ENCODE measurements around the gene NUP93. TPM values are rescaled to one million over a fixed set of nuclear protein-coding genes. Genes with fewer than 3 reads are reported as not detected.

Gene NUP93
- total RNA-seq, 1 donor from 2014 or later = 60.2 TPM

DNA sequence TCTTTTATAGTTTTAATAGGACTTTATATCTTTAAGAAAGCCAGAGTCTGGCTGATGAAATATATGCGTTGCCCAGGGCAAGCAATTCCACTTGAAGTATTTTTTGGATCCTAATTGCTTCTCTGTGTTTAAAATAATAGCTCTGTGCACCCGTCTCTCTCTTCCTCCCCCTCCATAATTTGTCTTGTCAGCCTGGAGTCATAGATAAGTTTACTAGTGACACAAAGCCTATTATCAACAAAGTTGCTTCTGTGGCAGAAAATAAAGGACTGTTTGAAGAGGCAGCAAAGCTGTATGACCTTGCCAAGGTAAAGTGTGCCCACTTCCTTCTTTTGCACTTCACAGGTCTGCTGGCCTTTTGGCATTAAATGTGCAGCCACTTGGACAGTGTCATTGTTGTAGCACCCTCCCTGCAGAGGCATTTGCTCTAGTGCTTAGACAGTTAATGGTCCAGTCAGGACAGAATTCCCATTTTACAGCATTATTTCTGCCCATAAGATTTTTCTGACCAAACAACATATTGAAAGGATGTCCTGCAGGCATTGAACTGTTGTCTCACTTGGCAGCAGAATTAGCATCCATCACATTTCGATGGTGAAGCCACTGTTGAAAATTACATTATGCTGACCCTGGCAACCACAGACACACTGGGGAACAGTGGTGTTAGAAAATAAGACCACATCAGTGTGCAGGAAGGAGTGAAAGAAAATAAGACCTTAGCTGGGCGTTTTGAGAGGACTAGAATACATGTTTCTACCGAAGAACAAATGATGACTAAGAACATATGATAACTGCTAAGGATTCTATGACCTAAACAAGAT is 106.7 kb downstream of the NUP93 start:
- H3K4me3 ChIP-seq (ENCODE audit: low read depth, low read length) = no peak overlapping the region
- TF ChIP-seq, protein P1, sequence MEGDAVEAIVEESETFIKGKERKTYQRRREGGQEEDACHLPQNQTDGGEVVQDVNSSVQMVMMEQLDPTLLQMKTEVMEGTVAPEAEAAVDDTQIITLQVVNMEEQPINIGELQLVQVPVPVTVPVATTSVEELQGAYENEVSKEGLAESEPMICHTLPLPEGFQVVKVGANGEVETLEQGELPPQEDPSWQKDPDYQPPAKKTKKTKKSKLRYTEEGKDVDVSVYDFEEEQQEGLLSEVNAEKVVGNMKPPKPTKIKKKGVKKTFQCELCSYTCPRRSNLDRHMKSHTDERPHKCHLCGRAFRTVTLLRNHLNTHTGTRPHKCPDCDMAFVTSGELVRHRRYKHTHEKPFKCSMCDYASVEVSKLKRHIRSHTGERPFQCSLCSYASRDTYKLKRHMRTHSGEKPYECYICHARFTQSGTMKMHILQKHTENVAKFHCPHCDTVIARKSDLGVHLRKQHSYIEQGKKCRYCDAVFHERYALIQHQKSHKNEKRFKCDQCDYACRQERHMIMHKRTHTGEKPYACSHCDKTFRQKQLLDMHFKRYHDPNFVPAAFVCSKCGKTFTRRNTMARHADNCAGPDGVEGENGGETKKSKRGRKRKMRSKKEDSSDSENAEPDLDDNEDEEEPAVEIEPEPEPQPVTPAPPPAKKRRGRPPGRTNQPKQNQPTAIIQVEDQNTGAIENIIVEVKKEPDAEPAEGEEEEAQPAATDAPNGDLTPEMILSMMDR (IDR thresholded peaks at IDR 0.05; ENCODE audit: insufficient read depth, low read length, poor library complexity, severe bottlenecking) = no peak
- no peaks in the 10 kb centered on the region for H3K36me3 ChIP-seq (ENCODE audit: control insufficient read depth, insufficient read depth, low read length)
- H3K27me3 ChIP-seq (ENCODE audit: control insufficient read depth, insufficient read depth, low read length) = no peaks in the 10 kb centered on the region
- DNase-seq (ENCODE audit: low read depth) = no peak

DNA sequence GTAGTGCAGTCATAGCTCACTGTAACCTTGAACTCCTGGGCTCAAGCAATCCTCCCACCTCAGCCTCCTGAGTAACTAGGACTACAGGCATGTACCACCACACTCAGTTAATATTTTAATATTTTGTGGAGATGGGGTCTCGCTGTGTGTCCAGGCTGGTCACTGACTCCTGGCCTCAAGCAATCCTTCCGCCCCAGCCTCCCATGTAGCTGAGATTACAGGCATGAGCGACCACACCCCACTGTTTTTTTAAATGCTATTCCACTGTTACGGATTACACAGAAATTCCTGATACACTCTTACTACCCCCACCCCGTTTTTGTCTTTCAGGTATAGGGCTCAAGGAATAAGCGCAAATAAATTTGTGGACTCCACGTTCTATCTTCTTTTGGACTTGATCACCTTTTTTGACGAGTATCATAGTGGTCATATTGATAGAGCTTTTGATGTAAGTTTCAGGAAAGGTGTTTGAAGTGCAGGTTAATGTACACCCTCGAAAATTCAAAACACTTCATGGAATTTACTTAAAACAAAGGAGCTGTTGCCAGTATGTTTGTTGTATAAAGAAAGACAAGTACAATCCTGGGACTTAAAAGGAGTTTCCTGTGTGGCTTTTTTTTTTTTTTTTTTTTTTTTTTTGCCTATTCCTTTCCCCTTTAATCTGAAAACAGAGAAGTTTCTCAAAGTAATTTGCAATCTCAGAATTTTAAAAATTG is 108.9 kb downstream of the NUP93 start:
- no peak overlapping the region for H3K4me3 ChIP-seq (ENCODE audit: low read depth, low read length)
- H3K36me3 ChIP-seq (ENCODE audit: control insufficient read depth, insufficient read depth, low read length) = no peaks in the 10 kb centered on the region
- DNase-seq (ENCODE audit: low read depth) = no peak
- TF ChIP-seq, protein P1 (IDR thresholded peaks at IDR 0.05; ENCODE audit: insufficient read depth, low read length, poor library complexity, severe bottlenecking) = no peak
- H3K27me3 ChIP-seq (ENCODE audit: control insufficient read depth, insufficient read depth, low read length) = no peaks in the 10 kb centered on the region

DNA sequence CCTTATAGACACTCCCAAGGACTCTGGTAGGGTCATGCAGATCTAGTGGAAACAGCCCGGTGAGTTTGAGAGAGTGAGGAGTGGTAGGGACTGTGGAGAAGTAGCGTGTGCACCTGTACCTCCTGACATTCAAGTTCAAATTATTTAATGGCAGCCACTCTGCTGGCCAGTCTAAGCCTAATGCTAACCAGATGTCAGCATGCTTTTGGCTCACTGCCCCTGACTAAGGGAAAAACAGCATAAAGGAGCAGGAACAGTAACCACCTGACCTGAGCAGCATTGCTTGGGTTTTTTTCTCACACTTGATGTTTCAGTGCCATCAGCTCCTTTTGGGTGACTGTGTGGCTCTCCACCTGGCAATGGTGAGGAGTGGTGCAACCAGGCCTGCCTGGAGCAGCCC is 111.3 kb downstream of the NUP93 start:
- TF ChIP-seq, protein P1 (IDR thresholded peaks at IDR 0.05; ENCODE audit: insufficient read depth, low read length, poor library complexity, severe bottlenecking) = no peak
- Histone ChIP-seq H3K36me3 (ENCODE audit: control insufficient read depth, insufficient read depth, low read length) (no peaks in the 10 kb centered on the region), H3K27me3 (ENCODE audit: control insufficient read depth, insufficient read depth, low read length) (no peaks in the 10 kb centered on the region), H3K4me3 (ENCODE audit: low read depth, low read length) (no peak overlapping the region)
- no peak for DNase-seq (ENCODE audit: low read depth)

DNA sequence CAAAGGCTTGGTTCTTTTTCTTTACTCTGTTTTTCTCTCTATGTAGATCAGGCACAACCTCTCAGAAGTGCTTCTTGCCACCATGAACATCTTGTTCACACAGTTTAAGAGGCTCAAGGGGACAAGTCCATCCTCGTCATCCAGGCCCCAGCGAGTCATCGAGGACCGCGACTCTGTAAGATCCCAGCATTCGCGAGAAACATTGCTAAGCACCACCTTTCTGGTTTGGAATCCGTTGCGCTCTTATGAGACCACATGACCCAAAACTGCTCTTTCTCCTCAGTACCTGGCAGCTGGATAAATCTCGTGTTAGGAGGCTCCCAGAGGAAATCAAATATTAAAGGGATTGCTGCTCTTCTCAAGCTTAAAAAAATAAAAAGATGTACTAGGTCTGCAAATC is 111.7 kb downstream of the NUP93 start:
- Histone ChIP-seq H3K4me3 (ENCODE audit: low read depth, low read length) (no peak overlapping the region), H3K27me3 (ENCODE audit: control insufficient read depth, insufficient read depth, low read length) (no peaks in the 10 kb centered on the region), H3K36me3 (ENCODE audit: control insufficient read depth, insufficient read depth, low read length) (no peaks in the 10 kb centered on the region)
- DNase-seq (ENCODE audit: low read depth) = no peak
- TF ChIP-seq, protein P1 (IDR thresholded peaks at IDR 0.05; ENCODE audit: insufficient read depth, low read length, poor library complexity, severe bottlenecking) = no peak

DNA sequence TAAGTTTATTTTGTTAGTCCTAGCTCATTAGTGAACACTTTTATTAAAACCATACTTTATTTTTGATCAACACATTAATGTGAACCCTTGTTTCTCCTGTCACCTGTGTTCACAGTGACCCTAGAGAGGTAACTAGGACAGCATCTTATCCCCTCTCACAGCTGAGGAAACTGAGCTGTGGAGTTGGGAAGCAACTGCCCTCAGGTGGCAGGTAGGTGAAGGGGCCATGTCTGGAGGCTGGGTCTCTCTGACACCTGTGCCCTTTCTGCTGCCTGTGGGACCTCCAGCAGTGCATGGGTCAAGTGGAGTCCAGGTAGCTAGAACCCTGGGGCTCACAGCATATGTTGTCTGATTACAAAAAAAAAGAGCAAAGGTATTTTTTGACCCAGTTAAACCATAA is 112.2 kb downstream of the NUP93 start:
- TF ChIP-seq, protein P1 (IDR thresholded peaks at IDR 0.05; ENCODE audit: insufficient read depth, low read length, poor library complexity, severe bottlenecking) = no peak
- Histone ChIP-seq H3K27me3 (ENCODE audit: control insufficient read depth, insufficient read depth, low read length) (no peaks in the 10 kb centered on the region), H3K4me3 (ENCODE audit: low read depth, low read length) (no peak overlapping the region), H3K36me3 (ENCODE audit: control insufficient read depth, insufficient read depth, low read length) (no peaks in the 10 kb centered on the region)
- DNase-seq (ENCODE audit: low read depth) = no peak

Measured in kidney epithelial cell (primary cell).